NB4 (cell line): ENCODE measurements around the gene PAQR6.

Experiments used
- CTCF ChIP-seq: IDR thresholded peaks from one replicate; pipeline ENCODE4 v1.5.1; 2012; ENCODE audit warnings: low read depth, low read length
- MAX ChIP-seq: IDR thresholded peaks from 2 replicates; pipeline ENCODE4 v1.6.1; 2011; ENCODE audit warnings: low read depth, low read length
- POLR2A ChIP-seq: IDR thresholded peaks from 2 replicates; pipeline ENCODE4 v1.6.1; 2011; ENCODE audit warnings: mild to moderate bottlenecking; ENCODE audit not compliant: insufficient read length; ENCODE audit errors: extremely low read depth

GRCh38 chr1:156200044-156200443 is 47.8 kb downstream of the PAQR6 start:
- TF ChIP-seq CTCF (no peak), POLR2A (no peak), MAX (no peak)
